ENCODE results near the gene FYTTD1. TPM values are rescaled to one million over a fixed set of nuclear protein-coding genes. Genes with fewer than 3 reads are reported as not detected.

FYTTD1 gene
- total RNA-seq, 2 experiments from 2014 or later = 20.7 to 25.6 TPM

DNA sequence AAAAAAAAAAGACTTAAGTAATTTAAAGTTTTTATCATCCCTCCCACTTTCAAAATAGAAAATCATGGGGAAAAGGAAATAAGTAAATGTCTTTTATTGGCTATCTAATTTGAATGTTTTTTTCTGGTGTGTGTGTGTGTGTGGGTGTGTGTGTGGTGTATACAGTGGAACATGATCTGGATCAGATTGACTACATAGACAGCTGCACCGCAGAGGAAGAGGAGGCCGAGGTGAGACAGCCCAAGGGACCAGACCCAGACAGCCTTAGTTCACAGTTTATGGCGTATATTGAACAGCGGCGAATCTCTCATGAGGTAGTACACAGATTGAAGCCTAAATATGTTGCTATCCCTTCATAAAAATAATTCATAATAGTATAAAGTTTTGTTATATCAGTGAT lies 85.8 kb downstream of the FYTTD1 start:
- Mint-ChIP-seq H3K4me1 (peaks cover 5% of the 10 kb centered on the region), H3K4me3 (no peak overlapping the region), H3K36me3 (ENCODE audit: low read depth) (peaks cover 43% of the 10 kb centered on the region), H3K27ac (no peak overlapping the region), H3K27me3 (no peaks in the 10 kb centered on the region), H3K9me3 (ENCODE audit: low read depth) (no peaks in the 10 kb centered on the region)
- POLR2A ChIA-PET = no interaction called here
- ATAC-seq = no peak
- intact Hi-C loops (cut with DNase I, micrococcal nuclease) = no loop called here
- peak; percentile 13 for DNase-seq
- CTCF ChIA-PET = no interaction called here

DNA sequence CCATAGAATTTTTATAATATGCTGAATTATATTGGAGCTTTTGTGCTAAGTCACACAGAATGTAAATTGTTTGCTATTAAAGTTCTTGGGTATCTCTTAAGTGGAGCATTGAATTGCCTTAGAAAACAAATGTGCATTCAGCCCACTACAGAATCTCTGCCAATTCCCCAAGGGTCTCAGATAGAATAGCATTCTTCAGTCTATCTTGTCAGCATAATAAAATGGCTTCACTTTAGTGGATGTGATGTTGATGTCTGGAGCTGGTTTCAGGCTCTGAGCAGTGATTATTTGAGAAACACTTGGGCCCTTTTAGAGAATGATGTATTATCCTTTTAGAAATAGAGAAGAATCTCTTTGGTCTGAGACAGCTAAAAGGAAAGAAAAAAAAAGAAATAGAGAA lies 86.6 kb downstream of the FYTTD1 start:
- Mint-ChIP-seq H3K36me3 (ENCODE audit: low read depth) (peaks cover 45% of the 10 kb centered on the region), H3K4me1 (peaks cover 5% of the 10 kb centered on the region), H3K27me3 (no peaks in the 10 kb centered on the region), H3K4me3 (no peak overlapping the region), H3K9me3 (ENCODE audit: low read depth) (no peaks in the 10 kb centered on the region), H3K27ac (no peak overlapping the region)
- intact Hi-C loops (cut with DNase I, micrococcal nuclease) = no loop called here
- ATAC-seq = no peak
- POLR2A ChIA-PET = no interaction called here
- CTCF ChIA-PET = no interaction called here
- no peak for DNase-seq

Other genes starting within 250 kb of the FYTTD1 start
- gene BDH1, start 193.9 kb upstream of the FYTTD1 start, total RNA-seq = 10 to 100 TPM; 84.9 to 85.1 TPM
- 10 to 100 TPM; 22.7 to 23.4 TPM for gene RUBCN, start 13.0 kb upstream of the FYTTD1 start, total RNA-seq
- gene LRCH3, start 41.4 kb downstream of the FYTTD1 start, total RNA-seq = 10 to 100 TPM; 43.6 to 77.5 TPM
- 1,000 to 10,000 TPM; 1,121 to 1,734 TPM for gene RPL35A, start 200.3 kb downstream of the FYTTD1 start, total RNA-seq
- 1 to 10 TPM; 4.3 to 7.7 TPM for gene LMLN, start 210.3 kb downstream of the FYTTD1 start, total RNA-seq